Measurements from ENCODE around the gene USB1. TPM values are rescaled to one million over a fixed set of nuclear protein-coding genes. Genes with fewer than 3 reads are reported as not detected.
A peak's percentile ranks its signal among the peaks of the same experiment; 100 is the strongest.
"Not testable (repeated sequence)": the region's sequence is repeated elsewhere in the genome, so short reads cannot be mapped to it uniquely, and the experiment has no call there.

Gene USB1
- total RNA-seq, 1 experiment from 2014 or later, result 18.7 TPM

DNA sequence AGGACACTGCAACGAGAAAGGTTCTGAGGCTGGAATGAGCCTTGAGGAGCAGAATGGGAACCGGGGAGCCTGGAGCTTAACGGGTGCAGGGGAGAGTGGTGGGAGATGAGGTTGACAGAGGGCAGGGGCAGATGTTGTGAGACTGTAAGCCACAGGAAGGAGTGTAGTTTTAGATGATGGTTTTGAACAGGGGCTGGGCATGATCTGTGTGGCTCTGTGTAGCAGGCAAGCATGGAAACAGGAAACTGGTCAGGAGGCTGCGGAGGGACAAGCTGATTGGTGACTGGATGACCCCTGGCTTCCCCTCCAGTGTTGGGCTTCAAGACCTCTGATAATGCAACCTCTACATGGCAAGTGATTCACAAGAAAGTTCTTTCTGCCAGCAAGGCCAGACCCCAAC, 28.9 kb upstream of the USB1 start:
- Histone ChIP-seq H3K27ac (ENCODE audit: low read length) (no peak overlapping the region), H3K4me2 (ENCODE audit: low read length) (no peak overlapping the region), H2AFZ (ENCODE audit: low read length) (no peak overlapping the region), H3K9me3 (ENCODE audit: low read length) (no peaks in the 10 kb centered on the region), H3K4me3 (ENCODE audit: low read length) (no peak overlapping the region), H3F3A (ENCODE audit: low read length, unreplicated experiment) (no peaks in the 10 kb centered on the region), H3K4me1 (ENCODE audit: insufficient read depth, low read length) (no peaks in the 10 kb centered on the region), H3K9me2 (replicated peaks; ENCODE audit: low read length) (no peaks in the 10 kb centered on the region), H3K79me2 (ENCODE audit: low read length) (no peaks in the 10 kb centered on the region), H3K9ac (ENCODE audit: low read length) (no peak overlapping the region), H3K36me3 (ENCODE audit: low read depth, low read length) (no peaks in the 10 kb centered on the region), H4K20me1 (ENCODE audit: low read length) (no peaks in the 10 kb centered on the region), H3K27me3 (ENCODE audit: low read length) (0 out of 2 replicates have a peak, but pooled peaks cover 5% of the 10 kb centered on the region)
- TF ChIP-seq EZH2 (IDR thresholded peaks at IDR 0.05; ENCODE audit: low read length, unreplicated experiment) (no peak), EZH2phosphoT487 (IDR thresholded peaks at IDR 0.05; ENCODE audit: borderline replicate concordance, low read length) (no peak)
- TF ChIP-seq, protein P1, sequence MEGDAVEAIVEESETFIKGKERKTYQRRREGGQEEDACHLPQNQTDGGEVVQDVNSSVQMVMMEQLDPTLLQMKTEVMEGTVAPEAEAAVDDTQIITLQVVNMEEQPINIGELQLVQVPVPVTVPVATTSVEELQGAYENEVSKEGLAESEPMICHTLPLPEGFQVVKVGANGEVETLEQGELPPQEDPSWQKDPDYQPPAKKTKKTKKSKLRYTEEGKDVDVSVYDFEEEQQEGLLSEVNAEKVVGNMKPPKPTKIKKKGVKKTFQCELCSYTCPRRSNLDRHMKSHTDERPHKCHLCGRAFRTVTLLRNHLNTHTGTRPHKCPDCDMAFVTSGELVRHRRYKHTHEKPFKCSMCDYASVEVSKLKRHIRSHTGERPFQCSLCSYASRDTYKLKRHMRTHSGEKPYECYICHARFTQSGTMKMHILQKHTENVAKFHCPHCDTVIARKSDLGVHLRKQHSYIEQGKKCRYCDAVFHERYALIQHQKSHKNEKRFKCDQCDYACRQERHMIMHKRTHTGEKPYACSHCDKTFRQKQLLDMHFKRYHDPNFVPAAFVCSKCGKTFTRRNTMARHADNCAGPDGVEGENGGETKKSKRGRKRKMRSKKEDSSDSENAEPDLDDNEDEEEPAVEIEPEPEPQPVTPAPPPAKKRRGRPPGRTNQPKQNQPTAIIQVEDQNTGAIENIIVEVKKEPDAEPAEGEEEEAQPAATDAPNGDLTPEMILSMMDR (conservative IDR thresholded peaks at IDR 0.05; ENCODE audit: low read depth, low read length), result no peak
- BruUV-seq (replicated peaks), result no TSS peak
- no peak for DNase-seq
- ChIA-PET POLR2A (ENCODE audit: unreplicated experiment) (no interaction called here), CTCF (no interaction called here)
- ATAC-seq, result no peak
- intact Hi-C loops (cut with micrococcal nuclease), result no loop called here

DNA sequence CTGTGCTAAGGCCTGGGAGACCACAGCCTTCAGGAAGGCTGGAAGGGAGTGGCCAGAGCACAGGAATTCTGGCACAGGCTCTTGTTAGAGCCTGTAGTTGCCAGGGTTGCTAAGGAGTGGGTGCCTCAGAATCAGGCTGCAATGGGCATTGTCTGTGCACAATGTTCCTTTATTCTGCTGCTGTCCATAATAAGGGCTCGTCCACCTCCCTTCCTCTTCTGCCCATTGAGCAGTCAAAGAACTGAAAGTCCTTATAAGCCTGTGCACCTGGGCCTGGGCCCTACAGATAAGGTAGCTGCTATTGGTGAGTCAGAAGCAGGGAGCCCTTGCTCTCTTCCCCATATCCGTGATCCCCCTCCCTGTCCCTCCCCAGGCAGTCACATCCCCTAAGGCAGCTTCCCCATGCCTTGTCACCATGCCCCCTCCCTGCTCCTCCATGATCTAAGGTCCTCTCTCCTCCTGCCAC, 24.8 kb upstream of the USB1 start:
- Histone ChIP-seq H3K4me2 (ENCODE audit: low read length) (no peak overlapping the region), H3F3A (ENCODE audit: low read length, unreplicated experiment) (no peaks in the 10 kb centered on the region), H3K27me3 (ENCODE audit: low read length) (no peaks in the 10 kb centered on the region), H3K27ac (ENCODE audit: low read length) (no peak overlapping the region), H3K36me3 (ENCODE audit: low read depth, low read length) (no peaks in the 10 kb centered on the region), H2AFZ (ENCODE audit: low read length) (no peak overlapping the region), H3K4me1 (ENCODE audit: insufficient read depth, low read length) (no peaks in the 10 kb centered on the region), H3K9me2 (replicated peaks; ENCODE audit: low read length) (no peaks in the 10 kb centered on the region), H3K79me2 (ENCODE audit: low read length) (no peaks in the 10 kb centered on the region), H3K9me3 (ENCODE audit: low read length) (no peaks in the 10 kb centered on the region), H3K9ac (ENCODE audit: low read length) (no peak overlapping the region), H3K4me3 (ENCODE audit: low read length) (no peak overlapping the region), H4K20me1 (ENCODE audit: low read length) (no peaks in the 10 kb centered on the region)
- ChIA-PET CTCF (no interaction called here), POLR2A (ENCODE audit: unreplicated experiment) (no interaction called here)
- DNase-seq, result no peak
- peak; percentile 31 for ATAC-seq
- no TSS peak for BruUV-seq (replicated peaks)
- TF ChIP-seq, protein P1 (conservative IDR thresholded peaks at IDR 0.05; ENCODE audit: low read depth, low read length), result no peak
- TF ChIP-seq EZH2 (IDR thresholded peaks at IDR 0.05; ENCODE audit: low read length, unreplicated experiment) (no peak), EZH2phosphoT487 (IDR thresholded peaks at IDR 0.05; ENCODE audit: borderline replicate concordance, low read length) (no peak)
- intact Hi-C loops (cut with micrococcal nuclease), result no loop called here

DNA sequence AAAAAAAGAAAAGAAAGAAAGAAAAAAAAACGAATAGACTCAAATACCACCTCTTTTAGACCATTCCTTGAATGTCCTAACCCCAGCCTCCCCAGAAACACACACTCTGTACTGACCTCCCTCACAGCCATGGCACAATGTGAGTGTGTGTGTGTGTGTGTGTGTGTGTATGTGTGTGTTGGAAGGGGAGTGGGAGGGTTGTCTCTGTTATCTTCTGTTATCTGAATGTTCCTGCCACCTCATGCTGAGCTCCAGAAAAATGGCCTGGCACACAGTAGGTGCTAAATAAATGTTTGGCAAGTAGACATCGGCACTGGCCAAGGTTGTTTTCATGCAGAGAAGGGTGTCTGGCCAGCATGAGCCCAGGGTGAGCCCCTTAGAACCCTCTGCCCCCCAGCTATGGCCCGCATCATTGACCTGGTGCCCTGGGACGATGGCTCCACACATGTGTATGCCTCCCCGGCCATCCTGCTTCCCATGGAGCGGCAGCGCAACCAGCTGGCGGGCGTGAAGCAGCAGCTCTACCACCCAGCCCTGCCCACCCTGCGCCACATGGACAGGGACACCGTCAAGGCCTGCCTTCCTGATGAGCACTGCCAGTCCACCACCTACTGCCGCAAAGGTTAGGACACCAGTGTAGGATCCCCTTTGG, 23.7 kb upstream of the USB1 start:
- Histone ChIP-seq H3K4me3 (ENCODE audit: low read length) (no peak overlapping the region), H3F3A (ENCODE audit: low read length, unreplicated experiment) (no peaks in the 10 kb centered on the region), H3K9me3 (ENCODE audit: low read length) (no peaks in the 10 kb centered on the region), H3K27ac (ENCODE audit: low read length) (no peak overlapping the region), H3K4me1 (ENCODE audit: insufficient read depth, low read length) (no peaks in the 10 kb centered on the region), H3K36me3 (ENCODE audit: low read depth, low read length) (no peaks in the 10 kb centered on the region), H3K79me2 (ENCODE audit: low read length) (no peaks in the 10 kb centered on the region), H3K4me2 (ENCODE audit: low read length) (no peak overlapping the region), H3K27me3 (ENCODE audit: low read length) (no peaks in the 10 kb centered on the region), H2AFZ (ENCODE audit: low read length) (no peak overlapping the region), H4K20me1 (ENCODE audit: low read length) (no peaks in the 10 kb centered on the region), H3K9ac (ENCODE audit: low read length) (no peak overlapping the region), H3K9me2 (replicated peaks; ENCODE audit: low read length) (no peaks in the 10 kb centered on the region)
- DNase-seq (no peak), ATAC-seq (no peak)
- intact Hi-C loops (cut with micrococcal nuclease), result no loop called here
- no peak for TF ChIP-seq EZH2phosphoT487 (IDR thresholded peaks at IDR 0.05; ENCODE audit: borderline replicate concordance, low read length)
- TF ChIP-seq, protein P1 (conservative IDR thresholded peaks at IDR 0.05; ENCODE audit: low read depth, low read length), result no peak
- no peak for TF ChIP-seq EZH2 (IDR thresholded peaks at IDR 0.05; ENCODE audit: low read length, unreplicated experiment)
- POLR2A ChIA-PET (ENCODE audit: unreplicated experiment), result no interaction called here
- no TSS peak for BruUV-seq (replicated peaks)
- CTCF ChIA-PET, result no interaction called here

DNA sequence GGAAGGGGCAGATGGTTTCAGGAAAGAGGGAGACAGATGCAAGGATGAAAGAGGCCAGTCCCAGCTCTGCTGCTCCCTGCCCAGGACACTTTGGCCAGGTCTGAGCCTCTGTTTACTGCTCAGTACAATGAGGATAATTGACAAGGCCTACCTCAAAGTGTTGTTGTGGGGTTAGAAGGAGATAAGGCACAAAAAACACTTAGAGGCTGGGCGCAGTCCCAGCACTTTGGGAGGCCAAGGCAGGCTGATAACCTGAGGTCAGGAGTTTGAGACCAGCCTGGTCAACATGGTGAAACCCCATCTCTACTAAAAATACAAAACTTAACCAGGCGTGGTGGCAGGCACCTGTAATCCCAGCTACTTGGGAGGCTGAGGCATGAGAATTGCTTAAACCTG, 23.1 kb upstream of the USB1 start:
- H3K36me3 ChIP-seq (ENCODE audit: low read depth, low read length); H3F3A ChIP-seq (ENCODE audit: low read length, unreplicated experiment); H3K4me2 ChIP-seq (ENCODE audit: low read length); H3K27ac ChIP-seq (ENCODE audit: low read length); H3K27me3 ChIP-seq (ENCODE audit: low read length); POLR2A ChIA-PET (ENCODE audit: unreplicated experiment); H3K79me2 ChIP-seq (ENCODE audit: low read length); intact Hi-C loops (cut with micrococcal nuclease); ATAC-seq; H4K20me1 ChIP-seq (ENCODE audit: low read length); H3K4me3 ChIP-seq (ENCODE audit: low read length); BruUV-seq (replicated peaks); DNase-seq; H3K4me1 ChIP-seq (ENCODE audit: insufficient read depth, low read length); H2AFZ ChIP-seq (ENCODE audit: low read length); H3K9me3 ChIP-seq (ENCODE audit: low read length); H3K9me2 ChIP-seq (replicated peaks; ENCODE audit: low read length); CTCF ChIA-PET; H3K9ac ChIP-seq (ENCODE audit: low read length): not testable (repeated sequence)
